ENCODE measurements around the gene C1QTNF8.

C1QTNF8 gene

DNA sequence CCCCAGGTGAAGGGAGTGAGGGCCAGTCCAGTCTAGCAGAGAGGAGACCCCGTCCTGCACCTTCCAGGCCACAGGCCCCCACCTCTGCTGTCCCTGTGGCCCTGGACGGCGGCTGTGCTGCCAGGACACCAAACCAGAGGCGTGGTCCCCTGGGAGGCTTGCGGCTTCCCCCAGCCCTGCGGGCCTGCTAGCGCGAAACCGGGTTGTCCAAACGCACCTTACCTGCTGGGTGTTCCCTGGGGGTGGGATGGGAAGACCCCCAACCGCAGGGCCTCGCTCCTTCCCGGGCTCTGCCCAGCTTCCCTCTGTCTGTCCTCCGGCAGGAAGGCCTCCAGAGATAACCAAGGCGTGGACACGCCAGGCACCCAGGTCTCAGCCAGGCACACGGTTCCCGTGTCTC, 37.2 kb upstream of the C1QTNF8 start:
- H3K27me3 Mint-ChIP-seq, result peaks cover 3% of the 10 kb centered on the region
- H3K4me3 Mint-ChIP-seq, result no peak overlapping the region
- H3K36me3 Mint-ChIP-seq (ENCODE audit: low read depth), result no peaks in the 10 kb centered on the region
- no peaks in the 10 kb centered on the region for H3K4me1 Mint-ChIP-seq (ENCODE audit: low read depth)
- no peaks in the 10 kb centered on the region for H3K9me3 Mint-ChIP-seq
- intact Hi-C loops (cut with micrococcal nuclease), result no loop called here
- H3K27ac Mint-ChIP-seq, result no peak overlapping the region

GRCh38 chr16:1132431-1132830, 36.4 kb upstream of the C1QTNF8 start:
- Mint-ChIP-seq H3K36me3 (ENCODE audit: low read depth) (no peaks in the 10 kb centered on the region), H3K4me3 (no peak overlapping the region), H3K27me3 (peaks cover 3% of the 10 kb centered on the region), H3K9me3 (no peaks in the 10 kb centered on the region), H3K27ac (no peak overlapping the region), H3K4me1 (ENCODE audit: low read depth) (no peaks in the 10 kb centered on the region)
- intact Hi-C loops (cut with micrococcal nuclease), result no loop called here

GRCh38 chr16:1131378-1131994, 35.4 kb upstream of the C1QTNF8 start:
- H3K27me3 Mint-ChIP-seq, result peaks cover 3% of the 10 kb centered on the region
- no peaks in the 10 kb centered on the region for H3K4me1 Mint-ChIP-seq (ENCODE audit: low read depth)
- H3K4me3 Mint-ChIP-seq, result no peak overlapping the region
- no peak overlapping the region for H3K27ac Mint-ChIP-seq
- H3K36me3 Mint-ChIP-seq (ENCODE audit: low read depth), result no peaks in the 10 kb centered on the region
- no peaks in the 10 kb centered on the region for H3K9me3 Mint-ChIP-seq
- intact Hi-C loops (cut with micrococcal nuclease), result no loop called here

GRCh38 chr16:1130382-1130781, 34.3 kb upstream of the C1QTNF8 start:
- no peak overlapping the region for H3K4me3 Mint-ChIP-seq
- no peaks in the 10 kb centered on the region for H3K36me3 Mint-ChIP-seq (ENCODE audit: low read depth)
- H3K9me3 Mint-ChIP-seq, result no peaks in the 10 kb centered on the region
- no peaks in the 10 kb centered on the region for H3K4me1 Mint-ChIP-seq (ENCODE audit: low read depth)
- H3K27ac Mint-ChIP-seq, result no peak overlapping the region
- H3K27me3 Mint-ChIP-seq, result peaks cover 9% of the 10 kb centered on the region
- intact Hi-C loops (cut with micrococcal nuclease), result no loop called here

DNA sequence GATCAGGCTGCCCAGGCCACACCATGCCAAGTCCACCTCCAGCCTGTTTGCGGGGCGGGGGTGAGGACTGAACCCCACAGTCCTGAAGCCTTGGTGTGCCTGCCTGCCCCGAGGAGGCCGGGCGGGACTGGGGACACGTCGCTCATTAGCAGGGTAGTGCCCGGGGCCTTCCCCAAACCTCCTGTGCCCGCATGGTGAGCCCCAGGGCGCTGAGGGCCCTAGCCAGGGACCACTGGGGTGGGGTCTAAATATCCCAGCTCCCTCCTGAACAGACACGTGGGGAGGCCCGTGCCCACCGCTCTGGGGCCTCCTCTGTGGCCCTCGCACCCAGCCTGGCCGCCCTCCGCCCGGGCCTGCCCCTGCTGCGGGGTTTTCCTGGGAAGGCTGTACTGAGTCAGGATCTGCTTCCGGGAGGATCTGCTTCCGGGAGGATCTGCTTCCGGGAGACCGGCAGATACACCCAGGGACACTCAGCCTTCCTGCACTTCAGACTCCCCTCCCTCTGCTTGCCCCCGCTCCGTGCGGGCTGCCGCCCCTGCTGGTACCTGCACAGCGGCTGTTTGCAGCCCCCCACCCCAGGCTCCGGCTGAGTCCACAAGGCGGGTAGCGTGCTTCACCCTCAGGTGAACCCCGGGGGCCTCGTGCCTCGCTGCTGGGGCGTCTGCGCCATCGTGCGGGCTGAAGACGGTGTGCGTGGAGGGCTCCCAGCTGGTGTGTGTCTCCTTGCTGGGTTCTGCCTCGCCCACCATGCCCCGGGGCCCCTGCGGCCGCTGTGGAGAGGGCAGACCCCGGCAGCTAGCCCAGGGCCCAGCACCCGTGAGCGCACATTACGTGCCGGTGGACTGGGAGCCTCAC, 33.3 kb upstream of the C1QTNF8 start:
- Mint-ChIP-seq H3K4me3 (no peak overlapping the region), H3K27me3 (peaks cover 7% of the 10 kb centered on the region), H3K36me3 (ENCODE audit: low read depth) (no peaks in the 10 kb centered on the region), H3K4me1 (ENCODE audit: low read depth) (no peaks in the 10 kb centered on the region), H3K27ac (no peak overlapping the region), H3K9me3 (no peaks in the 10 kb centered on the region)
- intact Hi-C loops (cut with micrococcal nuclease), result no loop called here

DNA sequence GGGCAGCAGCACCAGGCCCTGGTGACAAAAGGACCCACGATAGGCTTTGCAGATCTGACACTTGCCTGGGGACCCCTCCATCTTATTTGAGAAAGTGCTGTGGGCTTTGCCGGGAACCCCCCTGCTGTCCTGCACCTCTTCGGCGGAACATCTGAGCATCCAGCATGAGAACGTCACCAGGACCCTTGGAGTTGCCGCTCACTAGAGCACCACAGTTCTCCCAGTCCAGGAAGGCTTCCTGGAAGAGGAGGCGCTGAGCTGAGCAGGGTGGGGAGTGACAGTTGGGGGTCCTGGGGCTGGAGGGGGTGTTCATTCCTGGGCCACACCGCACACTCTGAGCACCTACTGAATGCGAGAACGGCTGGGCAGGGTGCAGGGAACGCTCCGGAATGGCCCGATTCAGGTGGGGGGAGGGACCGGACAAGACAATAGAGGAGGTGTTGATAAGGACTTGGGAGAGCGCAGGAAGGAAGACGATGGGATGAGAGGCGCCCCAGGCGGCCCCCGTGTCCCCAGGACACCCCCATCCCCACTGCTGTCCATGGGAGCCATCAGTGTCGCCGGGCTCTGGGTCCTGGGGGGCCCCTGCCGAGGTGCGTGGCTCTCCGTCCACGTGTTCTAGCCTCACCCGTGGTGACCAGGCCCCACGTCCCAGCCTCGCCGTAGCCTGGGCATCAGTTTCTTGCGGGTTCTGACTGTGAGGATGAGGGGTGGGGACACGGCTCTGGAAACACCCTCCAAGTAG, 32.1 kb upstream of the C1QTNF8 start:
- no peak overlapping the region for H3K4me3 Mint-ChIP-seq
- no peaks in the 10 kb centered on the region for H3K36me3 Mint-ChIP-seq (ENCODE audit: low read depth)
- no peak overlapping the region for H3K27ac Mint-ChIP-seq
- H3K27me3 Mint-ChIP-seq, result peaks cover 6% of the 10 kb centered on the region
- H3K9me3 Mint-ChIP-seq, result no peaks in the 10 kb centered on the region
- intact Hi-C loops (cut with micrococcal nuclease), result no loop called here
- H3K4me1 Mint-ChIP-seq (ENCODE audit: low read depth), result no peaks in the 10 kb centered on the region

DNA sequence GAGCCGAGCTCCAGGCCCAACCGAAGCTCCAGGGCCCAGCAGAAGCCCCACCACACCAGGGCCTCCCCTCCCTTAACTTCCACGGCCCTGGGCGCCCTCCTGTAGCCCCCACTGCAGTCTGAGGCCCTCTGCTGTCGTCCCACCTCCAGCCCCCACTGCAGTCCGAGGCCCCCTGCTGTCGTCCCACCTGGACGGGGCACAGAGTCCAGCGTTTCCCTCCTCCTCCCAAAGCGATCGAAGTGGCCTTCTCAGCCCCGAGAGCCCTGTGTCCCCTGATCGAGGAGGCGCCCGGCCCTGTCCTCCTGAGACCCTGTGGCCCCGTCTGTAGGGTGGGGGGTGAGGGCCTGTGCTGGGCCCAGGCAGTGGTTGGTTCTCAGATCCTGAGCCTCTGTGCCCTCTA, 31.1 kb upstream of the C1QTNF8 start:
- H3K27me3 Mint-ChIP-seq, result peaks cover 6% of the 10 kb centered on the region
- intact Hi-C loops (cut with micrococcal nuclease), result no loop called here
- H3K27ac Mint-ChIP-seq, result no peak overlapping the region
- no peaks in the 10 kb centered on the region for H3K36me3 Mint-ChIP-seq (ENCODE audit: low read depth)
- no peaks in the 10 kb centered on the region for H3K4me1 Mint-ChIP-seq (ENCODE audit: low read depth)
- no peak overlapping the region for H3K4me3 Mint-ChIP-seq
- no peaks in the 10 kb centered on the region for H3K9me3 Mint-ChIP-seq

DNA sequence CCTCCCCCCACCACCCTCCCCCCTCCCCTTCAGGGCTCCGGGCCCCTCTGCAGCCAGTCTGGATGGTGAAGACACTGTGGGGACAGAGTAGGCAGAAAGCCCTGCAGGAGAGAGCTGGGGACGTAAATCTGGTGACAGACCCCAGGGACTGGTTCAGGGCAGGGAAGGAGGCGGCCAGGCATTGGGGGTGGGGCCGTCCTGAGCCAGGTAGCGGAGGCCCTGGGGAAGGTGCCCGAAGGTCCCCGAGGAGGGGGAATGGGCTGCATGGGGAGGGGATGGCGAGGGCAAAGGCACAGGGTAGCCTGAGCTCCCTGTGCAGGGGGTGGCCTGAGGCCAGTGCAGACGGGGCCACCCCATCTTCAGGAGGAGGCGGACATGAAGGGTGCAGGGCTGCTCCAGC, 30.5 kb upstream of the C1QTNF8 start:
- peaks cover 6% of the 10 kb centered on the region for H3K27me3 Mint-ChIP-seq
- intact Hi-C loops (cut with micrococcal nuclease), result no loop called here
- no peaks in the 10 kb centered on the region for H3K9me3 Mint-ChIP-seq
- H3K36me3 Mint-ChIP-seq (ENCODE audit: low read depth), result no peaks in the 10 kb centered on the region
- H3K27ac Mint-ChIP-seq, result no peak overlapping the region
- H3K4me3 Mint-ChIP-seq, result no peak overlapping the region
- H3K4me1 Mint-ChIP-seq (ENCODE audit: low read depth), result no peaks in the 10 kb centered on the region

DNA sequence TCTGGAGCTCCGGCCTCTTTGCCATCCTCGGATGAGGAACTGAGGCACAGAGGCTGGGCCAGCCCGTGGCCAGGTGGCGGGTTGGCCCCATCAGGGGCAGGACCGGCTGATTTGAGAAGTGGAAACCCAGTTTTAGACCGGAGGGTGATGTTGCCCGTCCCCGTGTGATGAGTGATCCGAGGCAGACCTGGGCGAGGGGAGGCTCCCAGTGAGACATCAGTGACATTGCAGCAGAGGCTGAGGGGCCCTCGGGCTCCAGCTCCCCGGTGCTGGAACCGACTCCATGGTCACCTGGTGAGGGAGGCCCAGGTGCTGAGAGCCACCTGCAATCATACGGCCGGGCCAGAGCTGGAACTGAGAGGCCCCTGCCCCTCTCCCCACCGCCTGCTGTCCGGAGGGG, 30.0 kb upstream of the C1QTNF8 start:
- Mint-ChIP-seq H3K9me3 (no peaks in the 10 kb centered on the region), H3K4me3 (no peak overlapping the region), H3K4me1 (ENCODE audit: low read depth) (no peaks in the 10 kb centered on the region), H3K36me3 (ENCODE audit: low read depth) (no peaks in the 10 kb centered on the region), H3K27me3 (peaks cover 6% of the 10 kb centered on the region), H3K27ac (no peak overlapping the region)
- intact Hi-C loops (cut with micrococcal nuclease), result no loop called here

GRCh38 chr16:1125471-1125870, 29.4 kb upstream of the C1QTNF8 start:
- intact Hi-C loops (cut with micrococcal nuclease), result no loop called here

GRCh38 chr16:1124795-1125194, 28.8 kb upstream of the C1QTNF8 start:
- Mint-ChIP-seq H3K27ac (no peak overlapping the region), H3K9me3 (no peaks in the 10 kb centered on the region), H3K36me3 (ENCODE audit: low read depth) (no peaks in the 10 kb centered on the region), H3K27me3 (peaks cover 6% of the 10 kb centered on the region), H3K4me1 (ENCODE audit: low read depth) (no peaks in the 10 kb centered on the region), H3K4me3 (no peak overlapping the region)
- intact Hi-C loops (cut with micrococcal nuclease), result no loop called here

More at GRCh38 chr16:1125471-1125870, 29.4 kb upstream of the C1QTNF8 start:
- no peaks in the 10 kb centered on the region for H3K9me3 Mint-ChIP-seq
- H3K4me1 Mint-ChIP-seq (ENCODE audit: low read depth), result no peaks in the 10 kb centered on the region
- H3K4me3 Mint-ChIP-seq, result no peak overlapping the region
- H3K27me3 Mint-ChIP-seq, result peaks cover 6% of the 10 kb centered on the region
- no peak overlapping the region for H3K27ac Mint-ChIP-seq
- H3K36me3 Mint-ChIP-seq (ENCODE audit: low read depth), result no peaks in the 10 kb centered on the region

GRCh38 chr16:1124291-1124690, 28.2 kb upstream of the C1QTNF8 start:
- no peaks in the 10 kb centered on the region for H3K36me3 Mint-ChIP-seq (ENCODE audit: low read depth)

GRCh38 chr16:1123525-1124230, 27.6 kb upstream of the C1QTNF8 start:
- intact Hi-C loops (cut with micrococcal nuclease), result no loop called here
- H3K4me3 Mint-ChIP-seq, result no peak overlapping the region
- no peaks in the 10 kb centered on the region for H3K4me1 Mint-ChIP-seq (ENCODE audit: low read depth)
- no peaks in the 10 kb centered on the region for H3K9me3 Mint-ChIP-seq
- no peaks in the 10 kb centered on the region for H3K36me3 Mint-ChIP-seq (ENCODE audit: low read depth)
- peaks cover 6% of the 10 kb centered on the region for H3K27me3 Mint-ChIP-seq
- H3K27ac Mint-ChIP-seq, result no peak overlapping the region

More at GRCh38 chr16:1124291-1124690, 28.2 kb upstream of the C1QTNF8 start:
- peaks cover 6% of the 10 kb centered on the region for H3K27me3 Mint-ChIP-seq
- intact Hi-C loops (cut with micrococcal nuclease), result no loop called here
- no peaks in the 10 kb centered on the region for H3K9me3 Mint-ChIP-seq
- H3K4me1 Mint-ChIP-seq (ENCODE audit: low read depth), result no peaks in the 10 kb centered on the region
- no peak overlapping the region for H3K4me3 Mint-ChIP-seq
- H3K27ac Mint-ChIP-seq, result no peak overlapping the region

- H3K4me3 Mint-ChIP-seq, result no peak overlapping the region
- intact Hi-C loops (cut with micrococcal nuclease), result no loop called here
- no peaks in the 10 kb centered on the region for H3K9me3 Mint-ChIP-seq
- H3K36me3 Mint-ChIP-seq (ENCODE audit: low read depth), result no peaks in the 10 kb centered on the region
- peaks cover 6% of the 10 kb centered on the region for H3K27me3 Mint-ChIP-seq
- H3K27ac Mint-ChIP-seq, result no peak overlapping the region
- no peaks in the 10 kb centered on the region for H3K4me1 Mint-ChIP-seq (ENCODE audit: low read depth)
Observed at GRCh38 chr16:1122398-1122765, 26.3 kb upstream of the C1QTNF8 start.

Data from dendritic cell treated with granulocyte-macrophage colony-stimulating factor and Interleukin-4, amounts not matched to agents 40 ng/mL and 50 ng/mL, for 4 days (primary cell).